Endothelial cell of umbilical vein (primary cell): ENCODE data around the gene METTL6. TPM values are rescaled to one million over a fixed set of nuclear protein-coding genes. Genes with fewer than 3 reads are reported as not detected.

Source experiments
- BruUV-seq: library from RNA; stranded (reverse); fragments of 400-500 nt; replicated peaks from 2 replicates; lab custom pipeline; 2021; lab: Mats Ljungman, UMichigan
- CTCF ChIA-PET: fragments of 300-600, 350-600 bp; sonication (Branson Sonifier 250); formaldehyde crosslinking; loops from one replicate; lab custom pipeline; 2021; ENCODE audit warnings: antibody characterized with exemption, inconsistent platforms; lab: Charles Lee
- POLR2A ChIA-PET: fragments of 300-600, 350-600 bp; sonication (Branson Sonifier 250); formaldehyde crosslinking; loops from one replicate; lab custom pipeline; 2021; ENCODE audit warnings: antibody characterized with exemption, inconsistent platforms; lab: Charles Lee
- DNase-seq: peaks from one replicate; pipeline ENCODE4 v3.0.0-alpha.2; 2011; ENCODE audit warnings: low read depth, low spot score
- FAIRE-seq: peaks from 2 replicates; lab custom pipeline; 2011; peaks lifted over from hg19 to GRCh38; lab: Jason Lieb, UNC
- H2AFZ ChIP-seq: 2 replicates; pipeline ENCODE4 v1.6.0; 2012; ENCODE audit warnings: low read depth, low read length, control low read depth, inconsistent platforms
- H3K27ac ChIP-seq: 2 replicates; pipeline ENCODE4 v1.5.1; 2011; ENCODE audit warnings: low read depth, mild to moderate bottlenecking, control low read depth, low read length, moderate library complexity; ENCODE audit not compliant: insufficient read depth
- H3K27me3 ChIP-seq, 2 experiments: 2 replicates each; pipeline versions ENCODE4 v1.6.0 to v1.6.1; 2011; ENCODE audit warnings: low read length in 2 of 2, mixed read lengths in 1 of 2; ENCODE audit not compliant: control insufficient read depth in 2 of 2, insufficient read depth in 2 of 2
- H3K36me3 ChIP-seq, 2 experiments: 2 replicates in 1 of 2; 3 replicates in 1 of 2; pipeline ENCODE4 v1.5.1; 2011; ENCODE audit warnings: low read length in 2 of 2, mild to moderate bottlenecking in 1 of 2, moderate library complexity in 1 of 2; ENCODE audit not compliant: control insufficient read depth in 2 of 2, insufficient read depth in 2 of 2; ENCODE audit errors: extremely low read depth in 1 of 2
- H3K4me1 ChIP-seq: 3 replicates; pipeline ENCODE4 v1.5.1; 2011; ENCODE audit warnings: mild to moderate bottlenecking, low read length; ENCODE audit not compliant: control insufficient read depth, insufficient read depth; ENCODE audit errors: extremely low read depth
- H3K4me2 ChIP-seq: 2 replicates; pipeline ENCODE4 v1.6.1; 2011; ENCODE audit warnings: low read length, control low read depth, mixed read lengths; ENCODE audit not compliant: insufficient read depth
- H3K4me3 ChIP-seq, 3 experiments: fragments of 200-600 bp in 1 of 3; sonication (generic), shearing (Covaris generic) in 1 of 3; replicated peaks in 1 of 3; 2 replicates each; pipeline ENCODE4 v1.5.1; 2011 to 2016; ENCODE audit warnings: control low read depth in 3 of 3, low read length in 3 of 3, mild to moderate bottlenecking in 2 of 3, inconsistent platforms in 1 of 3, low read depth in 1 of 3, moderate library complexity in 1 of 3; ENCODE audit not compliant: insufficient read depth in 1 of 3
- H3K79me2 ChIP-seq: 2 replicates; pipeline ENCODE4 v1.6.0; 2012; ENCODE audit warnings: low read length, inconsistent platforms; ENCODE audit not compliant: control insufficient read depth, insufficient read depth
- H3K9ac ChIP-seq: replicated peaks from 2 replicates; pipeline ENCODE3; 2011; ENCODE audit warnings: low read length, control low read depth; ENCODE audit not compliant: insufficient read depth; ENCODE audit errors: extremely low read depth
- H3K9me1 ChIP-seq: replicated peaks from 3 replicates; pipeline ENCODE4 v1.6.0; 2011; ENCODE audit warnings: mild to moderate bottlenecking, low read length; ENCODE audit not compliant: control insufficient read depth, insufficient read depth; ENCODE audit errors: extremely low read depth
- H3K9me3 ChIP-seq: replicated peaks from 2 replicates; pipeline ENCODE4 v1.5.1; 2012; ENCODE audit warnings: low read length, inconsistent platforms; ENCODE audit not compliant: control insufficient read depth, insufficient read depth
- H4K20me1 ChIP-seq: replicated peaks from 2 replicates; pipeline ENCODE3; 2011; ENCODE audit warnings: mild to moderate bottlenecking, low read length; ENCODE audit not compliant: control insufficient read depth, insufficient read depth; ENCODE audit errors: extremely low read depth
- EZH2 ChIP-seq: IDR thresholded peaks from 2 replicates; pipeline ENCODE4 v1.6.1; 2012; ENCODE audit warnings: borderline replicate concordance, low read depth, mild to moderate bottlenecking, moderate library complexity, low read length, inconsistent platforms; ENCODE audit not compliant: severe bottlenecking
- FOS ChIP-seq: IDR thresholded peaks from 2 replicates; pipeline ENCODE4 v1.6.1; 2011; ENCODE audit warnings: mild to moderate bottlenecking, low read length, moderate library complexity, borderline replicate concordance; ENCODE audit not compliant: insufficient read depth
- GATA2 ChIP-seq: IDR thresholded peaks from 2 replicates; pipeline ENCODE4 v1.7.0; 2011; ENCODE audit warnings: low read depth, mild to moderate bottlenecking, moderate library complexity, mixed read lengths, low read length; ENCODE audit not compliant: insufficient read length, insufficient read depth
- JUN ChIP-seq: IDR thresholded peaks from 2 replicates; pipeline ENCODE4 v1.6.1; 2011; ENCODE audit warnings: borderline replicate concordance, low read depth; ENCODE audit not compliant: insufficient read length, insufficient read depth
- MYC ChIP-seq: IDR thresholded peaks from one replicate; pipeline ENCODE4 v1.6.1; 2011; ENCODE audit warnings: mild to moderate bottlenecking, low read depth, low read length
- POLR2A ChIP-seq: IDR thresholded peaks from 2 replicates; pipeline ENCODE4 v1.6.1; 2012; ENCODE audit warnings: low read depth, mild to moderate bottlenecking, control low read depth, low read length
- POLR2AphosphoS5 ChIP-seq: IDR thresholded peaks from 2 replicates; pipeline ENCODE4 v1.6.1; 2012; ENCODE audit warnings: low read depth, mild to moderate bottlenecking, control low read depth, low read length, moderate library complexity; ENCODE audit not compliant: insufficient read depth
- dilution Hi-C: fragments of 300-500 bp; cut with MboI; formaldehyde crosslinking; loops from one replicate; pipeline ENCODE4 v1.15.0; 2019; ENCODE audit warnings: low sequenced_read_pairs; ENCODE audit not compliant: extremely low pct_ligation_motif_present
- intact Hi-C: fragments of 100-400 bp; cut with micrococcal nuclease; formaldehyde crosslinking; loops from one replicate; pipeline ENCODE4 v1.10.0; 2022
- polyA plus RNA-seq, 4 experiments: library from polyadenylated mRNA; depleted of rRNA in 3 of 4; stranded (reverse) in 3 of 4; unstranded in 1 of 4; fragments of >200 nt; gene quantifications; 2 replicates each; pipeline versions ENCODE4 v1.2.1 to v1.2.3, GENCODE V29; 2011 to 2012; ENCODE audit warnings: missing spikeins in 1 of 4
- total RNA-seq: library from RNA; stranded (reverse); gene quantifications from 2 replicates; pipeline ENCODE4 v1.2.3, GENCODE V29; 2021
- TF ChIP-seq, protein P1 (sequence below): IDR thresholded peaks from 2 replicates; pipeline ENCODE4 v1.6.1; 2011; ENCODE audit not compliant: insufficient read depth, insufficient read length
- TF ChIP-seq, protein P2 (sequence below), 2 donors: IDR thresholded peaks; 1 replicate in 1 of 2; 2 replicates in 1 of 2; pipeline ENCODE4 v1.5.1; 2011; ENCODE audit warnings: low read length in 2 of 2, mild to moderate bottlenecking in 2 of 2, moderate library complexity in 2 of 2, control low read depth in 1 of 2, inconsistent platforms in 1 of 2, low read depth in 1 of 2; ENCODE audit not compliant: insufficient read depth in 1 of 2; ENCODE audit errors: extremely low read depth in 1 of 2

Gene METTL6
- total and polyA plus RNA-seq, 2 donors (not counting 3 experiments of a cell fraction or from before 2014, with no cell fraction given), result 12.7 to 19.5 TPM

DNA sequence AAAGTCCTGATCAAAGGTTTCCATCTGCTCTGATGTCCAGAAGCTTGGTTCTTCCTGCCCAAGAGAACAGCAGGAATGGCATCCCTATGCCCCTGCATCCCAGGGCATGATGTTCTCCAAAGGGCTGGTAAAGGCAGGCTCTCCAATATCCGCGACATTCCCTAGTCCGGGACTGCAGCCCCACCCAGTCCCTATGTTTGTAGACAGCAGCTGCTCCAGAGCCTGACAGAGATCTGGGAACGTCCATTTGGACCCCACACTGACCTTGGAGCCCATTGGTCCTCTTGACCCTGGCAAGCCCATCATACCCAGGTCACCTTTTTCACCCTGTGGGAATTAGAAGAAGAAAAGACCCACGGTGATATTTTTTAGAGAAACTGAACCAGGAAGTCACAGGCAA is 47.8 kb upstream of the METTL6 start:
- Histone ChIP-seq H3K79me2 (no peaks in the 10 kb centered on the region), H3K27me3 (peaks cover 0 to 2% of the 10 kb centered on the region in 2 experiments), H3K36me3 (no peaks in the 10 kb centered on the region), H3K4me1 (no peaks in the 10 kb centered on the region), H3K27ac (no peak overlapping the region), H3K9me3 (no peaks in the 10 kb centered on the region), H3K4me3 (no peak overlapping the region), H4K20me1 (no peaks in the 10 kb centered on the region), H2AFZ (no peak overlapping the region), H3K9me1 (no peaks in the 10 kb centered on the region), H3K9ac (no peak overlapping the region), H3K4me2 (no peak overlapping the region)
- ChIA-PET CTCF (no interaction called here), POLR2A (no interaction called here)
- TF ChIP-seq POLR2A, result no peak
- TF ChIP-seq, protein P1, sequence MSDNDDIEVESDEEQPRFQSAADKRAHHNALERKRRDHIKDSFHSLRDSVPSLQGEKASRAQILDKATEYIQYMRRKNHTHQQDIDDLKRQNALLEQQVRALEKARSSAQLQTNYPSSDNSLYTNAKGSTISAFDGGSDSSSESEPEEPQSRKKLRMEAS, result no peak
- no peak for TF ChIP-seq POLR2AphosphoS5
- no peak for TF ChIP-seq GATA2
- no peak for TF ChIP-seq JUN
- TF ChIP-seq EZH2, result no peak
- TF ChIP-seq, protein P2, sequence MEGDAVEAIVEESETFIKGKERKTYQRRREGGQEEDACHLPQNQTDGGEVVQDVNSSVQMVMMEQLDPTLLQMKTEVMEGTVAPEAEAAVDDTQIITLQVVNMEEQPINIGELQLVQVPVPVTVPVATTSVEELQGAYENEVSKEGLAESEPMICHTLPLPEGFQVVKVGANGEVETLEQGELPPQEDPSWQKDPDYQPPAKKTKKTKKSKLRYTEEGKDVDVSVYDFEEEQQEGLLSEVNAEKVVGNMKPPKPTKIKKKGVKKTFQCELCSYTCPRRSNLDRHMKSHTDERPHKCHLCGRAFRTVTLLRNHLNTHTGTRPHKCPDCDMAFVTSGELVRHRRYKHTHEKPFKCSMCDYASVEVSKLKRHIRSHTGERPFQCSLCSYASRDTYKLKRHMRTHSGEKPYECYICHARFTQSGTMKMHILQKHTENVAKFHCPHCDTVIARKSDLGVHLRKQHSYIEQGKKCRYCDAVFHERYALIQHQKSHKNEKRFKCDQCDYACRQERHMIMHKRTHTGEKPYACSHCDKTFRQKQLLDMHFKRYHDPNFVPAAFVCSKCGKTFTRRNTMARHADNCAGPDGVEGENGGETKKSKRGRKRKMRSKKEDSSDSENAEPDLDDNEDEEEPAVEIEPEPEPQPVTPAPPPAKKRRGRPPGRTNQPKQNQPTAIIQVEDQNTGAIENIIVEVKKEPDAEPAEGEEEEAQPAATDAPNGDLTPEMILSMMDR (IDR thresholded peaks at IDR 0.05; ENCODE audit: extremely low read depth in 1 of 2, insufficient read depth in 1 of 2, low read depth in 1 of 2, low read length in 2 of 2), result no peak
- TF ChIP-seq MYC, result no peak
- no peak for TF ChIP-seq FOS
- no TSS peak for BruUV-seq
- dilution Hi-C loops (no loop called here), intact Hi-C loops (no loop called here)
- DNase-seq (no peak), FAIRE-seq (no peak)
